ENCODE data around the gene CIROP. TPM values are rescaled to one million over a fixed set of nuclear protein-coding genes. Genes with fewer than 3 reads are reported as not detected.

CIROP gene
- polyA plus RNA-seq (2012; ENCODE audit: missing spikeins): not detected

- FAIRE-seq (no peak), DNase-seq (ENCODE audit: insufficient read length) (no peak)
- TF ChIP-seq TAF1 (IDR thresholded peaks at IDR 0.05; ENCODE audit: borderline replicate concordance, low read depth, low read length) (no peak), POLR2A (IDR thresholded peaks at IDR 0.05; ENCODE audit: low read depth, low read length) (no peak), POLR2AphosphoS5 (IDR thresholded peaks at IDR 0.05; ENCODE audit: low read depth, low read length) (no peak)
Observed at GRCh38 chr14:23104591-23105347, at the start of gene CIROP. Gene CIROP, minus strand, starts transcription at chr14:23104989. Its CDS starts 69 bp downstream, at chr14:23104920.

GRCh38 chr14:23153851-23154796 lies 49.3 kb upstream of the CIROP start:
- no peak for DNase-seq (ENCODE audit: insufficient read length)

GRCh38 chr14:23151342-23151741 lies 46.6 kb upstream of the CIROP start:
- DNase-seq (ENCODE audit: insufficient read length): no peak
- no peak for TF ChIP-seq TAF1 (IDR thresholded peaks at IDR 0.05; ENCODE audit: borderline replicate concordance, low read depth, low read length)
- no peak for TF ChIP-seq POLR2A (IDR thresholded peaks at IDR 0.05; ENCODE audit: low read depth, low read length)
- TF ChIP-seq POLR2AphosphoS5 (IDR thresholded peaks at IDR 0.05; ENCODE audit: low read depth, low read length): no peak
- FAIRE-seq: no peak

More at GRCh38 chr14:23153851-23154796, 49.3 kb upstream of the CIROP start:
- no peak for FAIRE-seq
- TF ChIP-seq POLR2AphosphoS5 (IDR thresholded peaks at IDR 0.05; ENCODE audit: low read depth, low read length) (no peak), POLR2A (IDR thresholded peaks at IDR 0.05; ENCODE audit: low read depth, low read length) (no peak), TAF1 (IDR thresholded peaks at IDR 0.05; ENCODE audit: borderline replicate concordance, low read depth, low read length) (no peak)

GRCh38 chr14:23149745-23150144 lies 45.0 kb upstream of the CIROP start:
- TF ChIP-seq TAF1 (IDR thresholded peaks at IDR 0.05; ENCODE audit: borderline replicate concordance, low read depth, low read length) (no peak), POLR2AphosphoS5 (IDR thresholded peaks at IDR 0.05; ENCODE audit: low read depth, low read length) (no peak), POLR2A (IDR thresholded peaks at IDR 0.05; ENCODE audit: low read depth, low read length) (no peak)
- FAIRE-seq: no peak
- no peak for DNase-seq (ENCODE audit: insufficient read length)

GRCh38 chr14:23148591-23149249 lies 43.9 kb upstream of the CIROP start:
- no peak for TF ChIP-seq TAF1 (IDR thresholded peaks at IDR 0.05; ENCODE audit: borderline replicate concordance, low read depth, low read length)
- no peak for TF ChIP-seq POLR2AphosphoS5 (IDR thresholded peaks at IDR 0.05; ENCODE audit: low read depth, low read length)
- TF ChIP-seq POLR2A (IDR thresholded peaks at IDR 0.05; ENCODE audit: low read depth, low read length): no peak
- no peak for FAIRE-seq
- no peak for DNase-seq (ENCODE audit: insufficient read length)

GRCh38 chr14:23147676-23148075 lies 42.9 kb upstream of the CIROP start:
- TF ChIP-seq POLR2A (IDR thresholded peaks at IDR 0.05; ENCODE audit: low read depth, low read length) (no peak), TAF1 (IDR thresholded peaks at IDR 0.05; ENCODE audit: borderline replicate concordance, low read depth, low read length) (no peak)
- FAIRE-seq (no peak), DNase-seq (ENCODE audit: insufficient read length) (no peak)

GRCh38 chr14:23146980-23147379 lies 42.2 kb upstream of the CIROP start:
- DNase-seq (ENCODE audit: insufficient read length): no peak
- no peak for TF ChIP-seq POLR2A (IDR thresholded peaks at IDR 0.05; ENCODE audit: low read depth, low read length)
- FAIRE-seq: no peak

GRCh38 chr14:23146351-23146910 lies 41.6 kb upstream of the CIROP start:
- FAIRE-seq: no peak

GRCh38 chr14:23145794-23146350 lies 41.1 kb upstream of the CIROP start:
- DNase-seq (ENCODE audit: insufficient read length): no peak
- TF ChIP-seq POLR2A (IDR thresholded peaks at IDR 0.05; ENCODE audit: low read depth, low read length) (no peak), POLR2AphosphoS5 (IDR thresholded peaks at IDR 0.05; ENCODE audit: low read depth, low read length) (no peak), TAF1 (IDR thresholded peaks at IDR 0.05; ENCODE audit: borderline replicate concordance, low read depth, low read length) (no peak)
- no peak for FAIRE-seq

More at GRCh38 chr14:23146351-23146910, 41.6 kb upstream of the CIROP start:
- DNase-seq (ENCODE audit: insufficient read length): no peak
- TF ChIP-seq POLR2AphosphoS5 (IDR thresholded peaks at IDR 0.05; ENCODE audit: low read depth, low read length) (no peak), POLR2A (IDR thresholded peaks at IDR 0.05; ENCODE audit: low read depth, low read length) (no peak), TAF1 (IDR thresholded peaks at IDR 0.05; ENCODE audit: borderline replicate concordance, low read depth, low read length) (no peak)

GRCh38 chr14:23143911-23144310 lies 39.1 kb upstream of the CIROP start:
- no peak for FAIRE-seq
- TF ChIP-seq TAF1 (IDR thresholded peaks at IDR 0.05; ENCODE audit: borderline replicate concordance, low read depth, low read length) (no peak), POLR2AphosphoS5 (IDR thresholded peaks at IDR 0.05; ENCODE audit: low read depth, low read length) (no peak), POLR2A (IDR thresholded peaks at IDR 0.05; ENCODE audit: low read depth, low read length) (no peak)
- DNase-seq (ENCODE audit: insufficient read length): no peak

- DNase-seq (ENCODE audit: insufficient read length) (no peak), FAIRE-seq (no peak)
- TF ChIP-seq POLR2AphosphoS5 (IDR thresholded peaks at IDR 0.05; ENCODE audit: low read depth, low read length): no peak
- TF ChIP-seq POLR2A (IDR thresholded peaks at IDR 0.05; ENCODE audit: low read depth, low read length): no peak
- no peak for TF ChIP-seq TAF1 (IDR thresholded peaks at IDR 0.05; ENCODE audit: borderline replicate concordance, low read depth, low read length)
Observed at GRCh38 chr14:23142826-23143225, 38.0 kb upstream of the CIROP start.
